HG03521 (cell line): ENCODE measurements around the gene ISG20.
A peak's percentile ranks its signal among the peaks of the same experiment; 100 is the strongest.
"Not testable (repeated sequence)": the region's sequence is repeated elsewhere in the genome, so short reads cannot be mapped to it uniquely, and the experiment has no call there.

ENCODE experiments used
- ATAC-seq: cut with Tn5 transposase; IDR thresholded peaks from one replicate; pipeline ENCODE4 v1.9.1; 2021; ENCODE audit warnings: mild to moderate bottlenecking, moderate library complexity; ENCODE audit not compliant: unreplicated experiment

The ISG20 gene

GRCh38 chr15:88618686-88619085 is 20.1 kb upstream of the ISG20 start:
- no peak for ATAC-seq

GRCh38 chr15:88619796-88620195 is 19.0 kb upstream of the ISG20 start:
- ATAC-seq, result no peak

- ATAC-seq, result peak; percentile 96
Observed at GRCh38 chr15:88620995-88621772, 17.6 kb upstream of the ISG20 start, which contains the start of gene AEN. Gene AEN, plus strand, starts transcription at chr15:88621340. Its CDS starts 4,870 bp downstream, at chr15:88626210.

GRCh38 chr15:88621789-88622604 is 16.8 kb upstream of the ISG20 start:
- peak; percentile 26 for ATAC-seq

- no peak for ATAC-seq
Observed at GRCh38 chr15:88622605-88622975, 16.2 kb upstream of the ISG20 start.

GRCh38 chr15:88623061-88623460 is 15.8 kb upstream of the ISG20 start:
- no peak for ATAC-seq

- ATAC-seq, result no peak
Observed at GRCh38 chr15:88623632-88624031, 15.2 kb upstream of the ISG20 start.

- ATAC-seq, result peak; percentile 27
Observed at GRCh38 chr15:88624156-88624970, 14.5 kb upstream of the ISG20 start.

- no peak for ATAC-seq
Observed at GRCh38 chr15:88624971-88625490, 13.8 kb upstream of the ISG20 start.

- no peak for ATAC-seq
Observed at GRCh38 chr15:88625943-88626741, 12.7 kb upstream of the ISG20 start.

GRCh38 chr15:88627463-88627862 is 11.4 kb upstream of the ISG20 start:
- ATAC-seq, result no peak

GRCh38 chr15:88628018-88628654 is 10.7 kb upstream of the ISG20 start:
- ATAC-seq, result no peak

GRCh38 chr15:88629071-88629470 is 9.7 kb upstream of the ISG20 start:
- ATAC-seq, result no peak

- ATAC-seq, result no peak
Observed at GRCh38 chr15:88630141-88630721, 8.6 kb upstream of the ISG20 start.

- no peak for ATAC-seq
Observed at GRCh38 chr15:88630798-88631463, 7.9 kb upstream of the ISG20 start.

GRCh38 chr15:88631464-88632028 is 7.3 kb upstream of the ISG20 start:
- ATAC-seq, result no peak

- not testable (repeated sequence) for ATAC-seq
Observed at GRCh38 chr15:88632797-88633196, 6.0 kb upstream of the ISG20 start.

GRCh38 chr15:88634449-88634848 is 4.4 kb upstream of the ISG20 start:
- no peak for ATAC-seq
